ENCODE data around the gene RTKN2.
"Not testable (repeated sequence)": the region's sequence is repeated elsewhere in the genome, so short reads cannot be mapped to it uniquely, and the experiment has no call there.

RTKN2 gene

DNA sequence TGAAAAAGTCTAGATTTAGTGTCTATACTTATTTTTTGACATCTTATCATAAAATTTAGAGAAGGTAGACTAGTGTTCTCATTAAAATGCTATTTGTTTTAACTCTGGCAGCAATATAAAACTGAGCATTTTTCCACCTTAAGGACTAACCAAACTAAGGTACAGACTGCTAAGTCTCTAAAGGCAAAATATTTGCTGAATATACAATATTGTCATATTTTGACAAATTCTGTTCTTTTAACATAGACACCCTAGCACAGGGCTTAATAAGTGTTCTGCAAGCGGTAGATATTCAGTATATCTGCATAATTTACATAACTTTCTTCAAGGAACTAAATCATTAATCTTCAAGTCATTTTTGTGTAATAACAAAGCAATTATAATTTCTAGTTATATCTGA is 8.6 kb downstream of the RTKN2 start:
- DNase-seq (ENCODE audit: low read depth in 3 of 3), result no peak

DNA sequence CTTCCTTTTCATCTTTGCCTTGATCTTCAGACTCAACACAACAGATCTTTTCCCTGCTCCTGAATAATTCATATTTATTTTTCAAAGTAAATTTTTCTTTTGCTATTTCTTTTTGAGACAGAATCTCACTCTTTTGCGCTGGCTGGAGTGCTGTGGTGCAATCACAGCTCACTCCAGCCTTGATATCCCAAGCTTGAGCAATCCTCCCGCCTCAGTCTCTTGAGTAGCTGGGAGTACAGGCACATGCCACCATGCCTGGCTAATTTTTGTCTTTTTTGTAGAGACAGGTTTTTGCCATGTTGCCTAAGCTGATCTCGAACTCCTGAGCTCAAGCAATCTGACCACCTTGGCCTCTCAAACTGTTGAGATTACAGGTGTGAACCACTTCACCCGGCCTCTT is 9.2 kb downstream of the RTKN2 start:
- no peak for DNase-seq (ENCODE audit: low read depth in 3 of 3)

DNA sequence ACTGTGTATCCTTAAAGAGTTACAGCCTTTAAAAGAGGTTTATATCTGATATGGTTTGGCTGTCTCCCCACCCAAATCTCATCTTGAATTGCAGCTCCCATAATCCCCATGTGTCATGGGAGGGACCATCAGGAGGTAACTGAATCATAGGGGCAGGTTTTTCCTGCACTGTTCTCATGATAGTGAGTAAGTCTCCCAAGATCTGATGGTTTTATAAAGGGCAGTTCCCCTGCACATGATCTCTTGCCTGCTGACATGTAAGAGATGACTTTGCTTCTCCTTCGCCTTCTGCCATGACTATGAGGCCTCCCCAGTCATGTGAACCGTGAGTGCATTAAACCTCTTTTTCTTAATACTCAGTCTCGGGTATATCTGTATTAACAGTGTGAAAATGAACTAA is 9.7 kb downstream of the RTKN2 start:
- no peak for DNase-seq (ENCODE audit: low read depth in 3 of 3)

DNA sequence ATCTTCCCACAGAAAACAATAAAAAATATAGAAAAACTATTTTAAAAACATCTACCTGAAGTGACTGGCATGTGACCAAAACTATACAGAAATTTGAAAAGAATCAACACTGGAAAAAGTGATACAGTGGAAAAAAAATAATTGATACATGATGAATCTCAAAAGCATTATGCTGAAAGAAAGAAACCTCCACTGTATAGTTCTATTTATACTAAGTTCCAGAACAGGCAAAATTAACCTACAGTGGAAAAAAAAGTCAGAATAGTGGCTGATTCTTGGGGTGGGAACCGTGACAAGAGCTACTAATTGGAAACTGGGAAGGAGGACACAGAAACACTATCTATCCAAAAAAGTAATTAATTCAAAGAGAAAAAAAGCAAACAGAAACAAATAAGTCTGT is 14.9 kb downstream of the RTKN2 start:
- no peak for DNase-seq (ENCODE audit: low read depth in 3 of 3)

DNA sequence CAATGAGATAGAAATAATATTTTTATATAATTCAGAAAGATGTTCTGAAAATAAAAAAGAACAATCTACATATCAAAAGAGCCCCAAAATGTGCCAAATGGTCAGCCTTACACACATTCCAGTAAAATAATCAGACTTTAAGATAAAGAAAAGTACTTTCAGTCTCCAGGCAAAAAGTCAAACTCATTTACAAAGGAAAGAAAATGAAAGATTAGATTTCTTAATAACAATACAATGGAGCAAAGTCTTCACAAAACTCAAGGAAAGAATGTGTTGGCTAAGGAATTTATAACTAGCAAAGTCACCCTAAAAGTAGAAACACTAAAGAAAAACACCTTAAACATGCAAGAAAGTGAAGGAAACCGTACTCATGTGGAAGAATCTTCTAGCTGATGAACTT is 16.6 kb downstream of the RTKN2 start:
- DNase-seq (ENCODE audit: low read depth in 3 of 3), result no peak

DNA sequence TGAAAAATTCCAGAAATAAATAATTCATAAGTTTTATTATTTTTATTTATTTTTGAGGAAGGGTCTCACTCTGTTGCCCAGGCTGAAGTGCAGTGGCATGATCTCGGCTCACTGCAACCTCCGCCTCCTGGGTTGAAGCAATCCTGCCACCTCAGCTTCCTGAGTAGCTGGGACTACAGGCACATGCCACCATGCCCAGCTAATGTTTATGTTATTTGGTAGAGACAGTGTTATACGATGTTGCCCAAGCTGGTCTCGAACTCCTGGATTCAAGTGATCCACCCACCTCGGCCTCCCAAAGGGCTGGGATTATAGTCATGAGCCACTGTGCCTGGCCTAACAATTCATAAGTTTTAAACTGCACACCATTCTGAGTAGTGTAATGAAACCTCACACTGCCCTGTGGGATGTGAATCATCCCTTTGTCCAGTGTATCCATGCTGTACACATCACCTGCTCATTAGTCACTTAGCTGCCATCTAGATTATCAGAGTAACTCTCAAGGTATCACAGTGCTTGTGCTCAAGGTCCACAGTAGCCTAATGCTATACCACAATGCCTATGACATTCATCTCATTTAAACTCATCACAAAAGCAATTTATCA is 17.9 kb downstream of the RTKN2 start:
- no peak for DNase-seq (ENCODE audit: low read depth in 3 of 3)

DNA sequence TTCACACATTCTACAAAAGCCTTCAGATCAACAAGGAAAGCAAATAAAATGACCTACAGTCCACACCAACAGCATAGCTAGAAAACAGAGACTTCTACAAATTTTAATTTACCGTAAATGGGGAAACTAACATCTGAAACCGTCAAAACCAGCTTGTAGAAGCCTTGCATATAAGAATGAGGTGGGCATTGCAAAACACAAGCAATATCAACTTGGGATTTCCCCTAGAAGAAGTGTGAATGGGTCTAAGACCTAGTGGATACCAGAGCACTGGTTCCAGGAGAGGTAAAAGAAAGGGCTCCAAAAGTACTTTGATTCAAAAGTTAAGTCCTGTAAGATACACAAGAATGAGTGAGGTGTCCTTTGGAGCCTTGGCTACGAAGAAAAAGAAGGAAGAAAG is 18.7 kb downstream of the RTKN2 start:
- DNase-seq (ENCODE audit: low read depth in 3 of 3), result no peak

DNA sequence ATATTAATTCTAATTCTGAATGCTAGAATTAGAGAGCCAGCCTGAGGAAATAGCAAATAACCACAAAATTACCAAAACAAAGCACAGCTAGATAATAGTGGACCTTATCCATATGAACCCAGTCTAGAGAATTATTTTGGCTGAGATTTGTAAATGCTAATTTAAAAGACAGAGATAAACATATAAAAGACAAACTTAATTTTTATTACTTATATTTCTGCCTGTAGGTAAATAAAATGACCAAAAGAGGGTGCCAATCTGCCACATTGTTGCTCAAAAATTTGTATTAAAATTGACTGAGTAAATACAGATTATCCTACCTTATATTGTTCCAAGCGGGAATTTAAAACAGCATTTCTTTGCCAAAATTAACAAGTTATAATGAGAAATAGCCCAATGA is 20.2 kb downstream of the RTKN2 start:
- DNase-seq (ENCODE audit: low read depth in 3 of 3), result no peak

DNA sequence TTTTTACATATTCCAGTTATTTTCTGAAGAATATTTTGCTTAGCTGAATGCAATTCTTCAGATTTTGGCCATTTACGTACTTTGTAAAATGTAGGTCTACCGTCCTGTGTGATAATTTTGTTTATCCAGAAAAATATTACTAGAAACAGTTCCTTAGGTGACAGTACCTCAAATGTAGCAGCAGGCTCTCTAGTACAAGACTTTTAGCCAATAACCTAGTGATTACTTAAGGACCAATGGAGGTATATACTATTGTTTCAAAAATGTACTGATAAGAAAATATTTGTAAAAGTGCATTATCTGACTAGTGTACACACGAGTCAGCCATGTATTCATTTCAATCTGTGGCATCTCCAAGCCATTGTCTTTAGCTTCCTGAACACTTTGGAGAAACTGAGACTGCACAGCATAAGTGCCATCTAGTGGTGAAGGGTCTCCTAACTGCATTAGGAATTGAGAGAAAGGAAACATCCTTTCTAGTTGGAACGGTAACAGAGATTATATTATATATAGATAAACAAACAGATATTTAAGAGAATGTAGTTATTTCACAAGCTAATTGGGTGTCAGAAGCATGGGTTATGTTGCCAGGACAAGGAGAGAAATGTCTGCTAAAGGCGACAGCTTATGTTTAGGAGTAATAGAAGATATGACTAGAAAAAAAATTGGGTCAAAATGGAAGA is 23.7 kb downstream of the RTKN2 start:
- DNase-seq (ENCODE audit: low read depth in 3 of 3), result peak in 2 of 3 experiments; percentile 18 to 40

DNA sequence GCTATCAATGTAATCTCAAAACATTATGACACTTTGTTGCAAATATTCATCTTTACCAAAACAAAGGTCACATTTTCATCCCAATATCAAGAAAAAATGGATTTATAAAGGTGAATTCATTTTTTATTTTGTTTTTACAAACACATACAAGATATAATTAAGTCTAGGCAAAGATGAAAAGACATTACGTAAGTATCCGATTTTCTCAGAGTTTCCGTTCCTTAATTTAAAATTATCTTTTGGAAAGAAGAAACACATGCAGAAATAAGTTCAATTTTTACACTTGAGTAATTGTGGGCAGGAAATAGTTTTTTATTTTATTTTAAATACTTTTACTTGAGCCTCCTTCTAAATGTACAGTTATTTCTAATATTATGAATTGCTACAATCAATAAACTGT is 24.6 kb downstream of the RTKN2 start:
- DNase-seq (ENCODE audit: low read depth in 3 of 3), result no peak

DNA sequence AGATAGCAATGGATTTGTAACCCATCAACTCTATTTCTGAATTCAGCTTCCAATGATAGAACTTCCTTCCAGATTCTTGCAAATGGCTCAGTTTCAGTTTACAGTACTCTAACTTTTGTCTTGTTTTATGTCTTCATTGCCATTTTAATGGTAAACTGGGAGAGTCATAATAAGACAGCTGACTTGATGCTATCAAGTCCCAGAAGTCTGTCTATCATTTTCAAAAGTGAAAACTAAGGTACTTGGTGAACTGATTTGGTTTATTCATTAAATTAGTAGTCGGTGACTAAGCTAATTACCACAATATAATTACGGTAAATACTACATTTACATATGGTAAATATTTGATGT is 25.0 kb downstream of the RTKN2 start:
- DNase-seq (ENCODE audit: low read depth in 3 of 3), result no peak

DNA sequence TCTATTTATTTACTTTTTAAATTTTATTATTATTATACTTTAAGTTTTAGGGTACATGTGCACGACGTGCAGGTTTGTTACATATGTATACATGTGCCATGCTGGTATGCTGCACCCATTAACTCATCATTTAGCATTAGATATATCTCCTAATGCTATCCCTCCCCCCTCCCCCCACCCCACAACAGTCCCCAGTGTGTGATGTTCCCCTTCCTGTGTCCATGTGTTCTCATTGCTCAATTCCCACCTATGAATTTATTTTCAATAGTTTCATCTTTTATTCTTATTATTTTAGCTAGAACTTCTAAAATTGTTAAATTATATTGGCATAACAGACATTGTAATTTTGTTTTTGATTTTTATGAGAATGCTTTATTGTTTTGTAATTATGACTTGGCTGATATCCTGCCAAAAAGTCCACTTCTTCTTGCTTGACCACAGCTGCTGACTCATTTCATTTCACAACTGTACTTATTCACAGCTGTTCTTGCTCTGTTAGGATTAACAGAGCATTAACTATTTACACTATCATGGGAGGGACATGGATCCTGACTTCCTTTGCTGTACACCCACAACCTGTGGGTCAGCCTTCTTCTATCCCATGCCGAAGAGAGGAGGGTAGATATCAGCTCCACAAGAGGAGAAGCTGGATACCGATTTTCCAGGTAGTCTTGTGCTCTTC is 25.5 kb downstream of the RTKN2 start:
- not testable (repeated sequence) for DNase-seq (ENCODE audit: low read depth in 3 of 3)

DNA sequence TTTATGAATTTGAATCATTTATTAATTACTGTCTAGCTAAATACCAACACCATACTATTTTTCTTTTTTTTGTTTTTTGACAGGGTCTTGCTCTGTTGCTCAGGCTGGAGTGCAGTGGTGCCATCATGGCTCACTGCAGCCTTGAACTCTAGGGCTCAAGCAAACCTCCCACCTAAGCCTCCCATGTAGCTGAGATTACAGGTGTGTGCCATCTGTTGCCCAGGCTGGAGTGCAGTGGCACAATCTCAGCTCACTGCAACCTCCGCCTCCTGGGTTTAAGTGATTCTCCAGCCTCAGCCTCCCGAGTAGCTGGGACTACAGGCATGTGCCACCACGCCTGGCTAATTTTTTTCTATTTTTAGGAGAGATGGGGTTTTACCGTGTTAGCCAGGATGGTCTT is 27.1 kb downstream of the RTKN2 start:
- DNase-seq (ENCODE audit: low read depth in 3 of 3), result not testable (repeated sequence)

DNA sequence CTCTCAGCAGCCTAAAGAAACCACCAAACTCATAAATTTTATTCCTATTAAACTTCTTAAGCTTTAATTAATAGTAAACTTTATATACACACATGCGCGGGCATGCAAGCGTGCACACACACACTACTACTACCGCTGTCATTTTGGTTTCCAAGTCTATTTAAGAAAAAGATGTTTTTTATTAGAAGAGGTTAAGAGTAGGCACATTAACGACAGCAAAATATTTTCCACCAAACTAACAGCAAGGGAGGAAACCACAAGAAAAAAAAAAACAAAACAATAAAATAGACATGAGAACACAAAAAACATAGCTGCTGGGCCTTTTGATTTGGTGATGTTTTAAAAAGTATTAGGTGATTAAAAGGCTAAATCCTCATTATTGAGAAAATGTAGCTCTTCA is 28.6 kb downstream of the RTKN2 start:
- DNase-seq (ENCODE audit: low read depth in 3 of 3), result no peak

DNA sequence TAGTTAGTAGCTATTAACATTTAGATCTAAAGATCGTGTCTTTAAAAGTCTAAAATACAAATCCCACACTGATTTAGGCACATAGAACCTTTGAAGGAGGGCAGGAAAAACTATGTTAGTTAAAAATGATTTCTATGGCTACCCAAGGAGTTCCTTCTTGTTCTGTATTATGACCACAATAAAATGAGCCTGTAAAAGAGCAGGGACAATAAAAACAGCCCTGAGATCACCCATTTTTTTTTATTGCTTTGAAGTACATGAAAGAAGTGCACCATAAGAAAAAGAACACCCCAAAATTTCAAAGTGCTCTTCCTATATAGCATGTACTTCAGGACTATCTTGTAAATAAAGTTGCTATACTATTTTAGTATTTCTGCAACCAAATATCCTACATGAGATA is 29.8 kb downstream of the RTKN2 start:
- DNase-seq (ENCODE audit: low read depth in 3 of 3), result no peak

DNA sequence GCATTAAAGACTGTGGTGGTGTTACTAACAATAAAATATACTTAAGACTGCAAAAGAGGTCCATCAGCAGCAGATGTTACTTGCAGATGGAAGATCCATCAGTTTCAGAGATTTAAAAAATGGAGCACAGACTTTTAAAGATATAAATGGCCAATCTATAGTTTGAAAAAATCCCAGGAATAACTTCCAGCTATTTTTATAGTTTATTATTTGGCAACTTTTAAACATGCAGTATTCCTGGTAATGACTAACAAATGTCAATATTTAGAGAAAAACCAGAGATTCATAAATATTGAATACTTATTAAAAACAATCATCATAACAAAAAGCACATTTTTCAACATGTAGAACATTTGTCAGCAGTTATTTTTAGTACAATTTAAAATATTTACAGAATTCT is 30.7 kb downstream of the RTKN2 start:
- no peak for DNase-seq (ENCODE audit: low read depth in 3 of 3)

DNA sequence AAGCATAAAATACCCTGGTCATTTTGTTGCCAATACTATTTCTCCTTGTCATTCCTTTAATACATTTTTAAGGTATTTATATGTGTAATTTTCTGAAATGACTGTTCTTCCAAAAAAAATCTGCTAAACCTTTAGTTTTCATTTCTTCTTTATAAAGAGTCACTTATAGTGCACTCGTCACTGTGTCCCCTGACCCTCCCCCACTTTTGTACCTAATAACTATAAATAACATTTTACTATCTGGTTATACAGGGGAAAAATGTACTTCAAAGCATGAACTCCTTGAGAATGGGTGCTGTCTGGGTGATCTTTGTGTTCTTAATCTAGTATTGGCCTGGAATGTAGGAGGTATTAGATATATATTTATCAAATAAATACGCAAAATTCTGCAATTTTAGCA is 31.1 kb downstream of the RTKN2 start:
- no peak for DNase-seq (ENCODE audit: low read depth in 3 of 3)

DNA sequence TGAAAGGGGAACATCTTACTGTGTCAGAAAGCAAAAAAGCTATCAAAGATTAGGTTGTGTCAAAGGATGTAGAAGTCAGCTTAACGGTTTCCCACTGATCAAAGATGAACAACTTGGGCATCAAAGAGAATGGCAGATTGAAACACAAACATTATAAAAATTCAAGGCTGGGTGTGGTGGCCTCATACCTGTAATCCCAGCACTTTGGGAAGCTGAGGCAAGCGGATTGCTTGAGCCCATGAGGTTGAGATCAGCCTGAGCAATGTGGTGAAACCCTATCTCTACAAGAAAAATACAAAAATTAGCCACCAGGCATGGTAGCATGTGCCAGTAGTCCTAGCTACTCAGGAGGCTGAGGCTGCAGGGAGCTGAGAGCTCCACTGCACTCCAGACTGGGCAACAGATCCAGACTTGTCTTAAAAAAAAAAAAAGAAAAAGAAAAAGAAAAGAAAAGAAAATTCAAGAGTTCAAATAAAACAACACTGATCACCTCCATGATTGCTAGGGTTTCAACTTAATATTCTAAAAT is 34.5 kb downstream of the RTKN2 start:
- no peak for DNase-seq (ENCODE audit: low read depth in 3 of 3)

DNA sequence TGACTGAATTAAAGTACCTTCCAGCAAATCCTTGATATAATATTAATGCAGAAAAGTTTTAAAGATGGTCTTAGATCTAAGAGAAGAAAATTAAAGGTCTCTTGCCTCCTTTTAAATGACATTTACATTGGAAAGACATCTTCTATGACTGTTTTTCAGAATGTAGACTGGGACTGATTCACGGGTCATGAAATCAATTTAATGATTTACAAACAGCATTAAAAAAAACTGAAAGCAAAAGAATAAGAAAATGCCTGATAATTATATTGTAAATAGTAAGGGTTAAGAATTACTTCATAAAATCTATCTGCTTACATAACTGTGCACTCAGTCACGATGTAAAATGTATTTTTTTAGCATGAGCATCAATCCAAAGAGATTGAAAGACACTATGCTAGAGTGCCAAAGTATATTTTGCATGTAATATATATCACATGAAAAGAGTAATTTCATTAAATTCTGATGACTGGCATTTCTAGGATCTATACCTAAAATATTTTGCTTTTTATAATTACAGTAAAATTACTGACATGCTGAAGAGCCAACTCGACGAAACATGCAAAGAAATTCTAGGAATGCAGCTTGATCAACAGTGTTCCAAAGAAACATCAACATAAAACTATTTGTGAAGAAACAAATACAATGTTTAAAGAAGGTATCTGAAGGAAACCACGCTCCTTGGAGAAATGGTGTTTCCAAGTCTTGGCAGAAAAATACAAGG is 35.1 kb downstream of the RTKN2 start:
- DNase-seq (ENCODE audit: low read depth in 3 of 3), result no peak

DNA sequence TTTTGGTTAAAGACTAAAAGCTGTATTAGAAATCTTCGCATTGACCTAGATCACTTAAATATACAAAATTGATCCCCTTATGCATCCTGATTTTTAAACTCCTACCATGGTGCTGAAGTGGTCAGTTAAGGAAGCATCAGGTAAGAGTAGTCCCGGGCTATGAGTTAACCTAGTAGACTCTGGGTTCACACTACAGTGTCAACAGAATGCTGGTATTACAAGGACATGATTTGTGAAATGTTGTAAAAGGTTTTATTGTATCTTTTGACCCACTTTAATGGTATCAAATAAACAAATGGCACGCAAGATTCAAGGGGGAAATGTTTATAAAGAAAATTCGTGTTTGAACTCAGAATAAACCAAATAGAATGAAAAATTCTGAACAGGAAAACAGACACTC is 36.8 kb downstream of the RTKN2 start:
- no peak for DNase-seq (ENCODE audit: low read depth in 3 of 3)

DNA sequence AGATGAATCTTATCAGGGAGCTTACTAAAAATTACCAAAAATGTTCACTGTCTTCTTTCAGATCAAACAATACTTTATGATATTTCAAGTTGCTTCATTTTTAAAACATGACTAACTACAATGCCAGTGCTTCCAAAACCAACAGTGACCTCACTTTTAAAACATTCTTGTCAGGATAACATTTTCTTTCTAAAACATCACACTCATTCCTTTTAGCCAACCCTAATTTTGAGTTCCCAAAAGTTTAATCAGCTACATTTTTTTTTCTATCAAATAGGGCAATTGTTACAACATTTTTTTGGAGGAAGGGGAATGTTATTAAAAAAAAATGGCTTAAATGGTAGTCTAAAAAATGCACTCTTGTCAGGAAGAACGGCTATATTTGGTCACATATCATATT is 37.3 kb downstream of the RTKN2 start:
- DNase-seq (ENCODE audit: low read depth in 3 of 3), result no peak

DNA sequence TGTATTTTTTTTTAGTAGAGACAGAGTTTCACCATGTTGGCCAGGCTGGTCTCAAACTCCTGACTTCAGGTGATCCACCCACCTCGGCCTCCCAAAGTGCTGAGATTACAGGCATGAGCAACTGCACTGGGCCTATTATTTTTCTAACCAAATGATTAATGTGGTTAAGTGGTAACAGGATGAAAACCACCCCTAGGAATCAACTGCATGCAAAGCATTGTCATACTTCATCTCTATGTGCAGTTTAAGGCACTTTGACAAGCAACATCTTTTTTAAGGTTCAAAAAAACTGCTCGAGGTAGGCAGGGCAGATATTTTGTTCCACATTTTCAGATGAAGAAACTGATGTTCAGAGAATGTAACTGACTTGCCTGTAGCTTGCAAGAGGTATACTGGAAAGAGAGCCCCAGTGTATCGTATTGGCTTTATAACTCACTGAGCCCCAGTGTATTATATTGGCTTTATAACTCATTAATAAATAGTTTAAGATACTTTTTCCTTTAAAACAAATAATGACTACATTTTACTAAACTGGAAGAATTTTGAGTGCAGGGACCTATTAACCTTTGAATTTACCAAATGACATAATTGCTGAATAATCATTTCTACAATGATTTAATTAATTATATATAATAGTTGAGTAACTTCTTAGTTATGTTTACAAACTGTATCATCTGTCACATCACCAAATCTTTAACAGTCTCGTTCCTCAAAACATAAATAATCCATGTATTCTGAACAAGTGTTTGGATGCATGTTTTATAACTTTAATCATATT is 38.1 kb downstream of the RTKN2 start:
- no peak for DNase-seq (ENCODE audit: low read depth in 3 of 3)
